Hepatocyte (in vitro differentiated cells): ENCODE data around the gene MEF2B. TPM values are rescaled to one million over a fixed set of nuclear protein-coding genes. Genes with fewer than 3 reads are reported as not detected.

Experiments used
- DNase-seq: peaks from one replicate; pipeline ENCODE4 v3.0.0-alpha.2; 2016; ENCODE audit warnings: low spot score
- H2AFZ ChIP-seq: fragments of 200-600 bp; sonication (generic); 2 replicates; pipeline ENCODE4 v1.6.0; 2016; ENCODE audit warnings: antibody characterized with exemption, mild to moderate bottlenecking
- H3K27ac ChIP-seq: fragments of 200-600 bp; sonication (generic); 2 replicates; pipeline ENCODE4 v1.5.1; 2016; ENCODE audit warnings: mild to moderate bottlenecking
- H3K27me3 ChIP-seq: fragments of 200-600 bp; sonication (generic); 2 replicates; pipeline ENCODE4 v1.6.1; 2016
- H3K36me3 ChIP-seq: fragments of 200-600 bp; sonication (generic); replicated peaks from 2 replicates; pipeline ENCODE4 v1.5.1; 2016; ENCODE audit warnings: low read depth; ENCODE audit not compliant: insufficient read depth
- H3K4me1 ChIP-seq: fragments of 200-600 bp; sonication (generic); 2 replicates; pipeline ENCODE4 v1.5.1; 2016; ENCODE audit warnings: mild to moderate bottlenecking, moderate library complexity; ENCODE audit not compliant: insufficient read depth
- H3K4me2 ChIP-seq: fragments of 200-600 bp; sonication (generic); 2 replicates; pipeline ENCODE4 v1.6.0; 2016
- H3K4me3 ChIP-seq: fragments of 200-600 bp; sonication (generic); 2 replicates; pipeline ENCODE4 v1.5.1; 2016; ENCODE audit warnings: mild to moderate bottlenecking
- H3K79me2 ChIP-seq: fragments of 200-600 bp; sonication (generic); 2 replicates; pipeline ENCODE4 v1.6.0; 2017; ENCODE audit warnings: mild to moderate bottlenecking
- H3K9me2 ChIP-seq: fragments of 200-600 bp; sonication (generic); replicated peaks from 2 replicates; pipeline ENCODE4 v1.6.0; 2017; ENCODE audit warnings: mild to moderate bottlenecking; ENCODE audit not compliant: insufficient read depth
- H3K9me3 ChIP-seq: fragments of 200-600 bp; sonication (generic); 2 replicates; pipeline ENCODE4 v1.5.1; 2016; ENCODE audit warnings: low read depth, mild to moderate bottlenecking
- H4K20me1 ChIP-seq: fragments of 200-600 bp; sonication (generic); 2 replicates; pipeline ENCODE4 v1.6.0; 2016; ENCODE audit warnings: mild to moderate bottlenecking; ENCODE audit not compliant: insufficient read depth, poor library complexity, severe bottlenecking
- CTCF ChIP-seq: fragments of 200-600 bp; sonication (generic); IDR thresholded peaks from 2 replicates; pipeline ENCODE4 v1.5.1; 2016; ENCODE audit warnings: antibody characterized with exemption, mild to moderate bottlenecking; ENCODE audit not compliant: poor library complexity
- EZH2 ChIP-seq: fragments of 200-600 bp; sonication (generic); IDR thresholded peaks from 2 replicates; pipeline ENCODE4 v1.6.1; 2016; ENCODE audit warnings: antibody characterized with exemption, mild to moderate bottlenecking, borderline replicate concordance
- EZH2phosphoT487 ChIP-seq: fragments of 200-600 bp; sonication (generic); IDR thresholded peaks from one replicate; pipeline ENCODE4 v1.6.1; 2018; ENCODE audit warnings: antibody characterized with exemption, mild to moderate bottlenecking, low read depth, moderate library complexity; ENCODE audit not compliant: unreplicated experiment, severe bottlenecking
- WGBS: methylation state at CpG from one replicate; pipeline ENCODE4 v1.1.6; 2016; ENCODE audit warnings: low lambda C conversion rate; ENCODE audit errors: missing lambda C conversion rate; 5-methylcytosine and 5-hydroxymethylcytosine counted together
- polyA plus RNA-seq: library from polyadenylated mRNA; unstranded; fragments of >200 nt; fragmentation: Nextera tagmentation; extraction: Ambion mirVana; gene quantifications from 2 replicates; pipeline ENCODE4 v1.2.1, GENCODE V29; 2016
- total RNA-seq: library from RNA; depleted of rRNA; stranded (reverse); fragments of >200 nt; gene quantifications from 2 replicates; pipeline ENCODE4 v1.2.3, GENCODE V29; 2014

MEF2B gene
- total and polyA plus RNA-seq, 2 experiments from 2014 or later, result 0.70 to 2.6 TPM

DNA sequence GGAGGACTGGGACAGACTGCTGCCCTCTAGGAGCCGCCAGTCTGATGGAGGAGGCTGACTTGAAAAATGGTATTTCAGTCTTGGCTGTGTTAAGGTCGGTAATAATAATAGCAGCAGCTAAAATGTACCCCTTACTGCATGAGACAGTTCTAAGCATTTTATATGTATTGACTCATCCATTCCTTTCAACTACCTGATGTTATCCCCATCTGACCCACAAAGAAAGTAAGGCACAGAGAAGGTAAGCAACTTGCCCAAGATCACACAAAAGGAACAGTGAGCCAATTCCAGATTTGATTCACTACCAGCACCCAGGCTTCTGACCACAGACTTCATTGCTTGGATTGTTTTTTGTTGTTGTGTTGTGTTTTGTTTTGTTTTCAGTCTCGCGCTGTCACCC, 45.7 kb upstream of the MEF2B start:
- H2AFZ ChIP-seq, result no peak overlapping the region
- no peaks in the 10 kb centered on the region for H3K9me3 ChIP-seq
- no peak for TF ChIP-seq EZH2phosphoT487
- no peak for TF ChIP-seq EZH2
- TF ChIP-seq CTCF, result no peak
- 72% methylated on average over 4 of the region's 4 CpGs for WGBS
- no peaks in the 10 kb centered on the region for H4K20me1 ChIP-seq
- H3K36me3 ChIP-seq, result no peaks in the 10 kb centered on the region
- H3K9me2 ChIP-seq, result no peaks in the 10 kb centered on the region
- H3K79me2 ChIP-seq, result no peaks in the 10 kb centered on the region
- H3K4me1 ChIP-seq, result no peaks in the 10 kb centered on the region
- no peak overlapping the region for H3K27ac ChIP-seq
- H3K4me3 ChIP-seq, result no peak overlapping the region
- DNase-seq, result no peak
- H3K27me3 ChIP-seq, result peaks cover 37% of the 10 kb centered on the region
- no peak overlapping the region for H3K4me2 ChIP-seq

DNA sequence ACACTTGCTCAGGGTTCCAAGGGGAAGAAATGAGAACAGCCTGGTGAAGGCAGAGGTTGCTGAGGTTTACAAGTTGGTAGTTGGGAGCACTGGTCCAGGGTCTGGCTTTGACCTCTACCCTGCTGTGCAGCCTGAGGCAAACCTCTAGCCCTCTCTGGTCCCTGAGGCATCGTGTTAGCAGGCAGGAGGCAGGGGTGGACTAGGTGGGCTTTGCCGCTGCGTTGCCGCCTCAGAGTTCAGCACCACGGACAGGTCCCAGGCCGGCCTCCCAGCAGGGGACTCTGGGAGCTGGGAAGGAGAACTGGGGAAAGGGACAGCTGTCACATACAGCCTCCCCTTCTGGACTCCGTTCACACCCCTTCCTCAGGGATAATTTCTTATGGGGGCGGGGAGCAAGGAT, 44.8 kb upstream of the MEF2B start:
- Histone ChIP-seq H3K4me3 (no peak overlapping the region), H3K79me2 (no peaks in the 10 kb centered on the region), H3K27ac (no peak overlapping the region), H2AFZ (no peak overlapping the region), H3K27me3 (peaks cover 42% of the 10 kb centered on the region), H3K4me1 (no peaks in the 10 kb centered on the region), H3K9me2 (no peaks in the 10 kb centered on the region), H3K4me2 (no peak overlapping the region), H3K36me3 (no peaks in the 10 kb centered on the region), H3K9me3 (no peaks in the 10 kb centered on the region), H4K20me1 (no peaks in the 10 kb centered on the region)
- DNase-seq, result peak; percentile 80
- TF ChIP-seq CTCF (no peak), EZH2phosphoT487 (no peak)
- 2% methylated on average over 8 of the region's 8 CpGs for WGBS

DNA sequence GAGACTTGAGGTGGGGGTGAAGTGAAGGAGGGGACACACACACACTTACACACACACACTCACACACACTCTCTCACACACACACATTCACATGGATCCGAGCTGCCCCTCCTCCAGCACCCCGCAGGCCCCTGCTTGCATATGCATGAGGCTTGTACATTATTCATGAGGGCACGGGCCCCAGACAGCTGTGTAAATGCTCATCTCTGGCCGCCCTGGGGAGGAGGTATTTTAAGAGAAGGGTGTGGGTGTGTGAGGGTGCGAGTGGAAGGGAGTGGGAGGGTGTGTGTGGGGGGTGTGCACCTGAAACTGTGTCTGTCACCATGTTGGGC, 44.1 kb upstream of the MEF2B start:
- no peaks in the 10 kb centered on the region for H3K4me1 ChIP-seq
- no peaks in the 10 kb centered on the region for H3K79me2 ChIP-seq
- no peak overlapping the region for H3K27ac ChIP-seq
- H3K4me2 ChIP-seq, result no peak overlapping the region
- WGBS, result 11% methylated on average over 5 of the region's 5 CpGs
- H3K9me2 ChIP-seq, result no peaks in the 10 kb centered on the region
- no peak for DNase-seq
- H2AFZ ChIP-seq, result no peak overlapping the region
- no peak overlapping the region for H3K4me3 ChIP-seq
- TF ChIP-seq CTCF (no peak), EZH2phosphoT487 (no peak), EZH2 (no peak)
- no peaks in the 10 kb centered on the region for H3K9me3 ChIP-seq
- H3K27me3 ChIP-seq, result peaks cover 45% of the 10 kb centered on the region
- no peaks in the 10 kb centered on the region for H4K20me1 ChIP-seq
- no peaks in the 10 kb centered on the region for H3K36me3 ChIP-seq
